Measurements from ENCODE around the gene ZNF318.

The ZNF318 gene

DNA sequence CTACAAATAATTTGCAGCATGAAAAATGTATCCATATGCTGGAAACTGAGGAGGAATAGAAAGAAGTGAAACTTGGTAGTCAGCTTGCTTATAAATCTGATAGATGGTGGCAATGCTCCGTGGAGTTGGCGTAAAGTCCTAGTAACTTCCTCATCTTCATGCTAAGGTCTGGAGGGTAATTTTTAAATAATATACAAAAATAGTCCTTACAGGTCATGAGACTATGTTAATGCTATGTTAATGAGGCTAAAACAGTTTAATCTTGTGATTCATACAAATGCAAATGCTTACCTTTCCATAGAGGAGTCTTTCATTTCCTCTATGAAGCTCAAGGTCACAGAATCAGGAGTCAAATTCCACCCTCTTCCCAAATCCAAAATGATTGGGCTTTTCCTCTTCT, 51.4 kb downstream of the ZNF318 start:
- H3K27me3 ChIP-seq (replicated peaks): peaks cover 2% of the 10 kb centered on the region
- H3K36me3 ChIP-seq (replicated peaks): no peaks in the 10 kb centered on the region
- DNase-seq: no peak
- no peak overlapping the region for H3K27ac ChIP-seq
- TF ChIP-seq, protein P1, sequence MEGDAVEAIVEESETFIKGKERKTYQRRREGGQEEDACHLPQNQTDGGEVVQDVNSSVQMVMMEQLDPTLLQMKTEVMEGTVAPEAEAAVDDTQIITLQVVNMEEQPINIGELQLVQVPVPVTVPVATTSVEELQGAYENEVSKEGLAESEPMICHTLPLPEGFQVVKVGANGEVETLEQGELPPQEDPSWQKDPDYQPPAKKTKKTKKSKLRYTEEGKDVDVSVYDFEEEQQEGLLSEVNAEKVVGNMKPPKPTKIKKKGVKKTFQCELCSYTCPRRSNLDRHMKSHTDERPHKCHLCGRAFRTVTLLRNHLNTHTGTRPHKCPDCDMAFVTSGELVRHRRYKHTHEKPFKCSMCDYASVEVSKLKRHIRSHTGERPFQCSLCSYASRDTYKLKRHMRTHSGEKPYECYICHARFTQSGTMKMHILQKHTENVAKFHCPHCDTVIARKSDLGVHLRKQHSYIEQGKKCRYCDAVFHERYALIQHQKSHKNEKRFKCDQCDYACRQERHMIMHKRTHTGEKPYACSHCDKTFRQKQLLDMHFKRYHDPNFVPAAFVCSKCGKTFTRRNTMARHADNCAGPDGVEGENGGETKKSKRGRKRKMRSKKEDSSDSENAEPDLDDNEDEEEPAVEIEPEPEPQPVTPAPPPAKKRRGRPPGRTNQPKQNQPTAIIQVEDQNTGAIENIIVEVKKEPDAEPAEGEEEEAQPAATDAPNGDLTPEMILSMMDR (IDR thresholded peaks at IDR 0.05; ENCODE audit: low read depth, low read length, missing control alignments): no peak
- in situ Hi-C loops (cut with HindIII; ENCODE audit: low pct_ligation_motif_present, low sequenced_read_pairs): no loop called here
- no peak overlapping the region for H3K4me3 ChIP-seq (ENCODE audit: low read depth, low read length)

DNA sequence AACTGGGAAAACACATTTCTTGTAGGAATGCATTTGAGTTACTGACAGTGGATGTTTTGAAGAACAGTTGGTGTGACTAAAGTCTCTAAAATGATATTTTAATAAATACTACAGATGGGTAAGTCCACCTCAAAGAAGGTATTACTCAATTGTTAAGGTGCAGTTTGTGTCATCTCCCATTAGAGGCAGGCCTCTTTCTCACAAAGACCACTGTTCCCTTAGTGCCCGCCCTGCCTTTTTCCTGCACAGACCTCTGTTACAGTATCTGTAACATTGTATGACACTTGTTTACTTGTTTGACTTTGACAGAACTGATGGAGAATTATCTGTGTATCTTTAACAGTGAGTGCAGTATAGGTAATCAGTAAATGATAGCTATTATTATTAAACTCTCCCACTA, 55.6 kb downstream of the ZNF318 start:
- Histone ChIP-seq H3K27me3 (replicated peaks) (peaks cover 5% of the 10 kb centered on the region), H3K27ac (no peak overlapping the region), H3K36me3 (replicated peaks) (no peaks in the 10 kb centered on the region), H3K4me3 (ENCODE audit: low read depth, low read length) (no peak overlapping the region)
- DNase-seq: no peak
- in situ Hi-C loops (cut with HindIII; ENCODE audit: low pct_ligation_motif_present, low sequenced_read_pairs): no loop called here
- TF ChIP-seq, protein P1 (IDR thresholded peaks at IDR 0.05; ENCODE audit: low read depth, low read length, missing control alignments): no peak

DNA sequence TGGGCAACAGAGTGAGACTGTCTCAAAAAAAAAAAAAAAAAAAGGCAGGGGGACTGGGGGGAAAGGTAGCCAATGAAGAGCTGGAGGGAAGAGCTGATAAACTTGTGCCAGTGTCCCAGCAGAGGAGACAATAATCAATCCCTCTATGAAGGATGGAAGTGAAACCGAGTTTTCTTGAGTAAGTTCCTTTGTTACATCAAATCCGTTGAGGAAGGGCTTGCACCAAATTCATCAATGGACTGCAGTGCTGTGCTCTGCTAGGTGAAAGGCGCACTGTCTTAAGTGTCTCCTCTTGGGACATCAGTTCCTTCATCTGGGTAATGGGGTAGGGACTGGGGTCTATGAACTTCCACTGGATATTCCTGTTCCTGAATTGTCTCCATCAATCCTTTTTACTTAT, 57.8 kb downstream of the ZNF318 start:
- H3K36me3 ChIP-seq (replicated peaks): no peaks in the 10 kb centered on the region
- in situ Hi-C loops (cut with HindIII; ENCODE audit: low pct_ligation_motif_present, low sequenced_read_pairs): no loop called here
- H3K27ac ChIP-seq: no peak overlapping the region
- no peak for DNase-seq
- TF ChIP-seq, protein P1 (IDR thresholded peaks at IDR 0.05; ENCODE audit: low read depth, low read length, missing control alignments): no peak
- no peak overlapping the region for H3K4me3 ChIP-seq (ENCODE audit: low read depth, low read length)
- H3K27me3 ChIP-seq (replicated peaks): peaks cover 5% of the 10 kb centered on the region

GRCh38 chr6:43310624-43311023, 58.8 kb downstream of the ZNF318 start:
- no peak for DNase-seq
- in situ Hi-C loops (cut with HindIII; ENCODE audit: low pct_ligation_motif_present, low sequenced_read_pairs): no loop called here
- Histone ChIP-seq H3K36me3 (replicated peaks) (no peaks in the 10 kb centered on the region), H3K4me3 (ENCODE audit: low read depth, low read length) (no peak overlapping the region), H3K27me3 (replicated peaks) (peaks cover 5% of the 10 kb centered on the region), H3K27ac (no peak overlapping the region)
- TF ChIP-seq, protein P1 (IDR thresholded peaks at IDR 0.05; ENCODE audit: low read depth, low read length, missing control alignments): no peak

GRCh38 chr6:43310134-43310533, 59.3 kb downstream of the ZNF318 start:
- no peak for DNase-seq
- no peak overlapping the region for H3K4me3 ChIP-seq (ENCODE audit: low read depth, low read length)
- H3K27ac ChIP-seq: no peak overlapping the region
- in situ Hi-C loops (cut with HindIII; ENCODE audit: low pct_ligation_motif_present, low sequenced_read_pairs): no loop called here
- H3K36me3 ChIP-seq (replicated peaks): no peaks in the 10 kb centered on the region
- peaks cover 5% of the 10 kb centered on the region for H3K27me3 ChIP-seq (replicated peaks)
- TF ChIP-seq, protein P1 (IDR thresholded peaks at IDR 0.05; ENCODE audit: low read depth, low read length, missing control alignments): no peak

- Histone ChIP-seq H3K4me3 (ENCODE audit: low read depth, low read length) (no peak overlapping the region), H3K27me3 (replicated peaks) (peaks cover 3% of the 10 kb centered on the region), H3K27ac (no peak overlapping the region), H3K36me3 (replicated peaks) (no peaks in the 10 kb centered on the region)
- no peak for DNase-seq
- in situ Hi-C loops (cut with HindIII; ENCODE audit: low pct_ligation_motif_present, low sequenced_read_pairs): no loop called here
- TF ChIP-seq, protein P1 (IDR thresholded peaks at IDR 0.05; ENCODE audit: low read depth, low read length, missing control alignments): no peak
Measured at GRCh38 chr6:43308990-43309477, 60.4 kb downstream of the ZNF318 start.

Measured in brain microvascular endothelial cell (primary cell).